Posterior cingulate gyrus (tissue), 11 donors: ENCODE results near the gene FOXC1.

Experiments used
- DNase-seq, 10 donors: peaks; one replicate each; pipeline versions ENCODE4 v3.0.0 to v3.0.0-alpha.2; 2020 to 2021; ENCODE audit warnings: mixed read lengths in 3 of 10
- intact Hi-C: fragments of 100-400 bp; cut with DNase I; formaldehyde crosslinking; loops from one replicate; pipeline ENCODE4 v1.15.1; 2023

The FOXC1 gene

DNA sequence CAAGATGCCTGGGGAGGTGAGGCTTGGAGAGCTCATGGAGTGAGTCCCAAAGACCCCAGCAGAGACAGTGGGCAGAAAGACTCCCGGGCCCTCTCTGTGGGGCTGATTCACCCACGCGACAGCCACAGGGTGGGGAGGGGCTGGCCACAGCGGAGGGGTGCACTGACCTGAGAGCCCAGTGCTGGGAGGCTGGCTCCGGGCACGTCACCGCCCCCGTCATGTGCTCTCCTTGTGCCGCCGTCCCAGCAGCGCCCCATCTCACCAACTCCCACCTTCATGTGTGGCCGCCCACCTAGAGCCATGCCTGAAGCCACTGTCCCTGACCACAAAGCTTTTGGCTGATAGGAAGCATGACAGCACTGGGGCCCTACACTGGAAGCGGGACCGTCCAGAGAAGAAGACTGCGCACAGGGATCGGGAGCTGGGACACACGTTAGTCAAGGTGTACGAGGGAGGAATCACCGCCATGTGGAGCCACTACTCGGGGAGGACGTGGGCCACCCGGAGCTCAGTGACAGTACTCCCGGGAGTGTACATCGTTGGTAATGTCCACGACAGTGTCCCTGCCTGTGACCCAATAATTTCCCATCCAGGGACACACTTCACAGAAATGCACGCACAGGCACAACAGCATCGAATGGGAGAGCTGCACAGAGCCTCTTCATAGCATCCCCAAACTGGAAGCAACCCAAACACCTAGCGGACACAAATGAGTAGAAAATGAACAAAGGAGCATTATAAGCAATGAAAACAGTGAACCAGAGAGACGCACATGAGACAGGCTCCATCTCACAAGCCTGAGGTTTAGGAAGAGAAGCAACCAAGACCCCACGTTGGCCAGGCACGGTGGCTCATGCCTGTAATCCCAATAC is 28.4 kb upstream of the FOXC1 start:
- intact Hi-C loops, result no loop called here
- peak in 1 of 10 donors; percentile 37 for DNase-seq

DNA sequence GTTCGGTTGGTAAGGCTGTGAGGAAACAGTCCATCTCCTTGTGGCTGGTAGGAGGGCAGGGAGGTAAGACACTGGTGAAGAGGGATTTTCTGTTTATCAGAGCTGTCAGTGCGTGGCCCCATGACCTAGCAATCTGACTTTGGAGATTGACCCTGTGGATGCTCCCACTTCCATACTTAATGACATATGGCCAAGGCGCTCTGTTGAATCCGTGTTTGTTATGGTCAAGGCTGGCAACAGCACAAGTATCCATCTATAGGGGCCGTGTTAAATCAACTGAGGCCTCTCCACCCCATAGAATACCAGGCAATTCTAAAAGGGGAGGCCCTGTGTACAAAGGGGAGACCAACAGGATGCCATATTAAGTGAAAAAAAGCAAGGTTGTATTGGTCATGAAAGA is 25.6 kb upstream of the FOXC1 start:
- no peak for DNase-seq
- intact Hi-C loops, result no loop called here

- no peak for DNase-seq
- intact Hi-C loops, result no loop called here
Observed at GRCh38 chr6:1584996-1585668, 24.6 kb upstream of the FOXC1 start.

DNA sequence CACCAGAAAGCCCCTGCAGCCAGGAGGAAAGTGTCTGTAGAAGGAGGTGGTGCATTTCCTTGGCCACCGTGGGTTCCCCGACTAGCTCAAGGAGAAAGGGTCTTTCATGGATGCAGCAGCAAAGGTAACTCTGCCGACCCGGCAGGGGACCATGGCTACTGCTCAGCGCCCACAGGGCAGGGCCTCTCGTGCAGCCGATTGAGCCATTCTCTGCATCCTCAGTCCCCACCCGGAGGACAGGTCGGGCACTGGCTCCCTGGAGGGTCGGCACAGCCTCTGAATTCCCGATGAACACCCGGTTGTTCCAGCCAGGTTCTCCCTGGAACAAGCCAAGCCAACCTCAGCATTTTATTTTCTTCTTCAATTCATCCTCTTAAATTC is 24.1 kb upstream of the FOXC1 start:
- DNase-seq, result no peak
- intact Hi-C loops, result no loop called here

DNA sequence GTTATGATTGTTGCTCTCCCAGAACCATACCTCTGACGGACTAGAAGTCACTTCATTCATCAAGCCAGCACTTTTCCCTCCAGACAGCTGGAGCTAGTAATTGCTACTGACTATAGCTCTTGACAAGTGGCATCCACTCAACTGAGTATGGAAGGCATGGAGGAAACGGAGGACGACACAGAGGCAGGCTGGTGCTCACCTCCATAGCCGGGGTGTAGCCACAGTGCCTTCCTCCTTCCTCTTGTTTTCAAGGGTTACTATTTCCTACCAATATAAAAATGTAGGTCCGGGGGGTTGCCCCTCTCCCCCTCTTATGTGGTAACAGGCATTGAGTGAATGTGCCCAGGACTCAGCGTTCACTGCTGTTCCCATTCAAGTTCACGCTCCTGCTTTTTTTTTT is 23.5 kb upstream of the FOXC1 start:
- DNase-seq, result no peak
- intact Hi-C loops, result no loop called here

- DNase-seq, result no peak
- intact Hi-C loops, result no loop called here
Observed at GRCh38 chr6:1586861-1587450, 22.8 kb upstream of the FOXC1 start.

GRCh38 chr6:1587546-1587945 is 22.2 kb upstream of the FOXC1 start:
- DNase-seq, result no peak

GRCh38 chr6:1587977-1588376 is 21.7 kb upstream of the FOXC1 start:
- DNase-seq, result no peak
- intact Hi-C loops, result no loop called here

More at GRCh38 chr6:1587546-1587945, 22.2 kb upstream of the FOXC1 start:
- intact Hi-C loops, result no loop called here

- DNase-seq, result no peak
- intact Hi-C loops, result no loop called here
Observed at GRCh38 chr6:1589208-1589607, 20.5 kb upstream of the FOXC1 start.

DNA sequence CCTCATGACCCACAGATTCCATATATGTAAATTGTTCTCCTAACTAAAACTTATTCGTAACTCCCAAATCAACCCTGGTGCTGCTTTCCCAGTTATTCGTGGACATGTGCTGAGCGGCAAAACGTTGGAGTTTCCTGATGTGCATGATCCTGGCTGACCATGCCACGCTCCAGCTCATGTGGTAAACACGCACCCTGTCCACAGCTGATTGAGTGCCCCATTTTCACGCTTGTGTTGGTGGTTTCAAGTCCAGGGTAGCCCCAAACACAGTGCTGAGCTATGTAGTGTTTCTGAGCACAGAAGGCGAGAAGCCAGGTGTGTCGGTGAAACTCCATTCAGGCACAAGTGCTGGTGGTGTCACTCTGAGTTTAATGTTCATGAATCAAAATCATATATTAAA is 19.1 kb upstream of the FOXC1 start:
- intact Hi-C loops, result no loop called here
- DNase-seq, result no peak

- no peak for DNase-seq
- intact Hi-C loops, result no loop called here
Observed at GRCh38 chr6:1591243-1591642, 18.5 kb upstream of the FOXC1 start.

DNA sequence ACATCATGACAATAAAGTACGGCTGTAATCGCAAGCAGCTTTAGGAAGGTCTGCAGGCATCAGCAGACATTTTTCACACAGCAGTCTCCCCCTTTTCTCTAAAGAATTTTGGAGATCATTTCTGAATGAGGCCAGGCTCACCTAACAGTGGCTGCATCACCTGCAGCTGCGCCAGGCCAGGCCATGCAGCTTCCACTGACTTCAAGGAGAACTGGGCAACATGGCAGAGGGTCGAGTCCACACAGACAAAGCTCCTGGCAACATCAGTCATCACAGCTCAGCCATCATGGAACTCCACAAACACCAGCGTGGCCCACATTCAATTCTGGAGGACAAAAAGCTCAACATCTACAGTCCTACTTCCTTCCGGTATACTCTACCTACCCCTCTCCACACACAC is 17.8 kb upstream of the FOXC1 start:
- no peak for DNase-seq
- intact Hi-C loops, result no loop called here

DNA sequence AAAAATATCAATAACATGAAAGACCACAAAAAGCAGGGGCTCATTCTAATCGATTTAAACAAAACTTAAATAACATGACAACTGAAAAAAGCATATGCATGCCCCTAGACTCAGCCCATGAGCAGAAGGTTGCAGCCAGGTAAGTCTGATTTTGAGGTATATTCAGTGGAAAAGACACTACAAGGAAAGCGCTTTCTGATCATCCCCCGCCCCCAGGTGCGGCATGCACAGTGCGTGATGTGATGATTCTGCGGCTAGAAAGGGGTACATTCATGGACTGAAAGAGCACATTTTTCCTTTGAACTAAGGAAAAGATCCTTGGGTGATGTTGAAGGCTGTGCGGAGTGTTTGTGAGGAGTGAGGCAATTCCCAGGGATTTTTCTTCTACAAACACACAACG is 16.9 kb upstream of the FOXC1 start:
- peak in 1 of 10 donors; percentile 3 for DNase-seq
- intact Hi-C loops, result no loop called here

GRCh38 chr6:1593286-1593957 is 16.3 kb upstream of the FOXC1 start:
- DNase-seq, result peak in 1 of 10 donors; percentile 28
- intact Hi-C loops, result no loop called here

DNA sequence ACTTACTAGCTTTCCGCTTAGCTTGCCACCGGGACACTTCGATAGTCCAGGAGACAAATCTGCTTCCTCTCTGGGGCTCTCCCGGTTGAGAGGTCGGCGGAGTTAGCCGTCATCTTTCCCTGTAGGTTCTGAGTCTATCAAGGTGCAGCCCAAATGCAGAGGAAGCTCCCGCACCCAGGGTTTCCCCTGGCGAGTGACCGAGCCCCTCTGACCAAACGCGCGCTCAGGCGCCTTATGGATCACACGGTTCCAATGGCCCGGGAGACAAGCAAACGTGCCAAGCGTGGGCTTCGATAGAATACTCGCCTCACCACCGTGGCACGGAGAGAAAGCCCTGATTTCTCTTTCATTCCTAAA is 15.8 kb upstream of the FOXC1 start:
- intact Hi-C loops, result no loop called here
- DNase-seq, result peak in 1 of 10 donors; percentile 64

- intact Hi-C loops, result loop anchor here (5.0 kb wide), 2 partner anchors 853 to 1153 kb away; no protein-coding TSS in a partner anchor
- DNase-seq, result peak in 1 of 10 donors; percentile 67
Observed at GRCh38 chr6:1594445-1595200, 15.1 kb upstream of the FOXC1 start.

GRCh38 chr6:1595271-1596087 is 14.2 kb upstream of the FOXC1 start:
- peak in 1 of 10 donors; percentile 78 for DNase-seq
- intact Hi-C loops, result loop anchor here (1.0 to 5.0 kb wide), 5 partner anchors 601 to 1152 kb away; no protein-coding TSS in a partner anchor

- DNase-seq, result peak in 9 of 10 donors; percentile 47 to 95 (median 69)
- intact Hi-C loops, result loop anchor here (1.0 to 5.0 kb wide), 5 partner anchors 601 to 1151 kb away; no protein-coding TSS in a partner anchor
Observed at GRCh38 chr6:1596088-1596852, 13.4 kb upstream of the FOXC1 start.
